PC-3 (cell line): ENCODE data around the gene VDAC2. TPM values are rescaled to one million over a fixed set of nuclear protein-coding genes. Genes with fewer than 3 reads are reported as not detected.

ENCODE experiments used
- ATAC-seq: fragments of 200-7000 bp; cut with Tn5 transposase; 2 replicates; pipeline ENCODE4 v1.9.1; 2020; ENCODE audit warnings: mild to moderate bottlenecking, moderate library complexity
- BruUV-seq: library from RNA; stranded (reverse); fragments of 400-500 nt; replicated peaks from 2 replicates; lab custom pipeline; 2021; lab: Mats Ljungman, UMichigan
- CTCF ChIA-PET: fragments of 300-600 bp; sonication (Branson Sonifier 250); formaldehyde crosslinking; loops from one replicate; lab custom pipeline; 2022; ENCODE audit warnings: antibody characterized with exemption; lab: Charles Lee
- POLR2A ChIA-PET: fragments of 300-600 bp; sonication (Branson Sonifier 250); formaldehyde crosslinking; loops from one replicate; lab custom pipeline; 2022; ENCODE audit warnings: antibody characterized with exemption; ENCODE audit not compliant: unreplicated experiment; lab: Charles Lee
- DNase-seq: peaks from one replicate; pipeline ENCODE4 v3.0.0-alpha.2; 2015
- H2AFZ ChIP-seq: fragments of 300-600 bp; sonication (generic); 2 replicates; pipeline ENCODE4 v1.6.0; 2016; ENCODE audit warnings: antibody characterized with exemption, low read length
- H3F3A ChIP-seq: fragments of 300-600 bp; sonication (generic); one replicate; pipeline ENCODE4 v1.6.0; 2017; ENCODE audit warnings: antibody characterized with exemption, low read length, control low read depth, mild to moderate bottlenecking; ENCODE audit not compliant: unreplicated experiment
- H3K27ac ChIP-seq: fragments of 300-600 bp; sonication (generic); 2 replicates; pipeline ENCODE4 v1.5.1; 2016; ENCODE audit warnings: mild to moderate bottlenecking, low read length
- H3K27me3 ChIP-seq: fragments of 300-600 bp; sonication (generic); 2 replicates; pipeline ENCODE4 v1.6.1; 2016; ENCODE audit warnings: low read length, mixed read lengths
- H3K36me3 ChIP-seq: fragments of 300-600 bp; sonication (generic); 2 replicates; pipeline ENCODE4 v1.6.1; 2016; ENCODE audit warnings: low read depth, mixed run types, low read length, mixed read lengths
- H3K4me1 ChIP-seq: fragments of 300-600 bp; sonication (generic); 2 replicates; pipeline ENCODE4 v1.5.1; 2016; ENCODE audit warnings: low read length; ENCODE audit not compliant: insufficient read depth
- H3K4me2 ChIP-seq: fragments of 300-600 bp; sonication (generic); 2 replicates; pipeline ENCODE4 v1.6.0; 2016; ENCODE audit warnings: low read length
- H3K4me3 ChIP-seq: fragments of 300-600 bp; sonication (generic); 2 replicates; pipeline ENCODE4 v1.5.1; 2016; ENCODE audit warnings: mild to moderate bottlenecking, low read length, mixed read lengths
- H3K79me2 ChIP-seq: fragments of 300-600 bp; sonication (generic); 2 replicates; pipeline ENCODE4 v1.6.1; 2017; ENCODE audit warnings: low read length, mixed read lengths
- H3K9ac ChIP-seq: fragments of 300-600 bp; sonication (generic); 2 replicates; pipeline ENCODE4 v1.6.0; 2016; ENCODE audit warnings: mild to moderate bottlenecking, low read length
- H3K9me2 ChIP-seq: fragments of 300-600 bp; sonication (generic); replicated peaks from 2 replicates; pipeline ENCODE4 v1.6.1; 2016; ENCODE audit warnings: mixed run types, low read length, mixed read lengths
- H3K9me3 ChIP-seq: fragments of 300-600 bp; sonication (generic); 2 replicates; pipeline ENCODE4 v1.6.1; 2016; ENCODE audit warnings: low read length, mixed read lengths
- H4K20me1 ChIP-seq: fragments of 300-600 bp; sonication (generic); 2 replicates; pipeline ENCODE4 v1.6.1; 2016; ENCODE audit warnings: low read length, mixed read lengths
- CTCF ChIP-seq: fragments of 300-600 bp; sonication (generic); conservative IDR thresholded peaks from 2 replicates; pipeline ENCODE4 v1.5.1; 2017; ENCODE audit warnings: antibody characterized with exemption, low read depth, mild to moderate bottlenecking, low read length
- EZH2 ChIP-seq: fragments of 300-600 bp; sonication (generic); IDR thresholded peaks from one replicate; pipeline ENCODE4 v1.6.1; 2017; ENCODE audit warnings: antibody characterized with exemption, mild to moderate bottlenecking, low read length; ENCODE audit not compliant: unreplicated experiment
- EZH2phosphoT487 ChIP-seq: fragments of 300-600 bp; sonication (generic); IDR thresholded peaks from 2 replicates; pipeline ENCODE4 v1.6.1; 2018; ENCODE audit warnings: mild to moderate bottlenecking, antibody characterized with exemption, low read length, borderline replicate concordance
- intact Hi-C: fragments of 100-400 bp; cut with micrococcal nuclease; formaldehyde crosslinking; loops from 2 replicates; pipeline ENCODE4 v1.9.0; 2023
- total RNA-seq: library from RNA; depleted of rRNA; stranded (reverse); fragments of >200 nt; gene quantifications from 2 replicates; pipeline ENCODE4 v1.2.3, GENCODE V29; 2014

Gene VDAC2
- total RNA-seq, 1 experiment from 2014 or later, result 542 TPM

GRCh38 chr10:75166623-75166972, 44.0 kb upstream of the VDAC2 start:
- Histone ChIP-seq H3K4me1 (no peaks in the 10 kb centered on the region), H3K9me3 (no peaks in the 10 kb centered on the region), H3K9ac (no peak overlapping the region), H3F3A (no peaks in the 10 kb centered on the region), H3K79me2 (0 out of 2 replicates have a peak, but pooled peaks cover under 1% of the 10 kb centered on the region), H3K4me2 (no peak overlapping the region), H3K27ac (no peak overlapping the region), H3K27me3 (no peaks in the 10 kb centered on the region), H2AFZ (no peak overlapping the region), H3K36me3 (peaks cover 23% of the 10 kb centered on the region), H4K20me1 (no peaks in the 10 kb centered on the region), H3K4me3 (no peak overlapping the region), H3K9me2 (no peaks in the 10 kb centered on the region)
- intact Hi-C loops, result no loop called here
- no TSS peak for BruUV-seq
- DNase-seq, result no peak
- ChIA-PET CTCF (no interaction called here), POLR2A (interaction anchor here (0.5 kb wide), 1 partner anchor 29 kb away, joined by 3 read pairs; no protein-coding TSS in a partner anchor)
- ATAC-seq, result no peak
- no peak for TF ChIP-seq EZH2
- no peak for TF ChIP-seq EZH2phosphoT487
- no peak for TF ChIP-seq CTCF

- H4K20me1 ChIP-seq, result peaks cover 5% of the 10 kb centered on the region; the same call in 1 of the 2 replicates
- H3K4me1 ChIP-seq, result no peaks in the 10 kb centered on the region
- no peak for TF ChIP-seq EZH2
- no peak for TF ChIP-seq EZH2phosphoT487
- no peak for TF ChIP-seq CTCF
- no peaks in the 10 kb centered on the region for H3K27me3 ChIP-seq
- POLR2A ChIA-PET, result no interaction called here
- intact Hi-C loops, result no loop called here
- BruUV-seq, result no TSS peak
- H3K36me3 ChIP-seq, result peaks cover 23% of the 10 kb centered on the region
- H3K79me2 ChIP-seq, result no peaks in the 10 kb centered on the region
- ATAC-seq (no peak), DNase-seq (no peak)
- H3K4me2 ChIP-seq, result no peak overlapping the region
- H3K9ac ChIP-seq, result no peak overlapping the region
- H3K9me3 ChIP-seq, result no peaks in the 10 kb centered on the region
- no peaks in the 10 kb centered on the region for H3F3A ChIP-seq
- H3K4me3 ChIP-seq, result no peak overlapping the region
- no peak overlapping the region for H2AFZ ChIP-seq
- CTCF ChIA-PET, result no interaction called here
- no peaks in the 10 kb centered on the region for H3K9me2 ChIP-seq
- H3K27ac ChIP-seq, result no peak overlapping the region
These were observed 42.3 kb upstream of the VDAC2 start for GRCh38 chr10:75168275-75168674.

GRCh38 chr10:75170215-75170614, 40.4 kb upstream of the VDAC2 start:
- H2AFZ ChIP-seq, result no peak overlapping the region
- no peak overlapping the region for H3K4me2 ChIP-seq
- H3K9me2 ChIP-seq, result no peaks in the 10 kb centered on the region
- H3K27ac ChIP-seq, result no peak overlapping the region
- H3K79me2 ChIP-seq, result no peaks in the 10 kb centered on the region
- no peaks in the 10 kb centered on the region for H3F3A ChIP-seq
- H3K9ac ChIP-seq, result no peak overlapping the region
- peaks cover 5% of the 10 kb centered on the region; the same call in 1 of the 2 replicates for H4K20me1 ChIP-seq
- intact Hi-C loops, result no loop called here
- BruUV-seq, result TSS peak; percentile 15
- ATAC-seq (no peak), DNase-seq (no peak)
- ChIA-PET POLR2A (no interaction called here), CTCF (no interaction called here)
- H3K4me3 ChIP-seq, result no peak overlapping the region
- H3K36me3 ChIP-seq, result peaks cover 26% of the 10 kb centered on the region
- no peaks in the 10 kb centered on the region for H3K27me3 ChIP-seq
- H3K9me3 ChIP-seq, result no peaks in the 10 kb centered on the region
- H3K4me1 ChIP-seq, result no peaks in the 10 kb centered on the region
- TF ChIP-seq EZH2phosphoT487 (no peak), CTCF (no peak), EZH2 (no peak)
